Measurements from ENCODE around the gene PRKCA.

DNA sequence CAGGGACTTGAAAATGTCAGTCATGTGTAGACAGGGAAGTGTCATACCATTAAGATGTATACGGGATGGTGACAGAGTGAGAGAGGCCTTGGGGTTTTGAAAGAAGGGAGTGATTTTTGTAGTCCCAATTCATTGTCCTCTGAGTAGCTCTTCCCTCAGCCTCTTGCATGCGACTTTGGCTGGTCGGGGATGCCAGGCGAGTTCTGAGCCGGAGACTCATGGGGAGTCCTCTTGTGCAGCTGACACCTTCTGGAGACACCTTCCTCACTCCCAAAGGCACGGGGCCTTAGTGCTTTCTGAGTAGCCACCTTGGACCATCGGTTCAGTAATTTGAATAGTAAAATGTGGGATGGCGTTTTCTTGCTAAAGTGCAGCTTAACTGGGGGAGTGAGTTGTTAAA lies 144.7 kb downstream of the PRKCA start:
- no peak for TF ChIP-seq POLR2AphosphoS5 (IDR thresholded peaks at IDR 0.05; ENCODE audit: low read depth, low read length)
- no peak for TF ChIP-seq TAF1 (IDR thresholded peaks at IDR 0.05; ENCODE audit: borderline replicate concordance, insufficient read depth, low read length)
